ENCODE data around the gene ATP6V0A1. TPM values are rescaled to one million over a fixed set of nuclear protein-coding genes. Genes with fewer than 3 reads are reported as not detected.

Gene ATP6V0A1
- total and polyA plus RNA-seq, 2 donors from 2014 or later, result 108 to 110 TPM

DNA sequence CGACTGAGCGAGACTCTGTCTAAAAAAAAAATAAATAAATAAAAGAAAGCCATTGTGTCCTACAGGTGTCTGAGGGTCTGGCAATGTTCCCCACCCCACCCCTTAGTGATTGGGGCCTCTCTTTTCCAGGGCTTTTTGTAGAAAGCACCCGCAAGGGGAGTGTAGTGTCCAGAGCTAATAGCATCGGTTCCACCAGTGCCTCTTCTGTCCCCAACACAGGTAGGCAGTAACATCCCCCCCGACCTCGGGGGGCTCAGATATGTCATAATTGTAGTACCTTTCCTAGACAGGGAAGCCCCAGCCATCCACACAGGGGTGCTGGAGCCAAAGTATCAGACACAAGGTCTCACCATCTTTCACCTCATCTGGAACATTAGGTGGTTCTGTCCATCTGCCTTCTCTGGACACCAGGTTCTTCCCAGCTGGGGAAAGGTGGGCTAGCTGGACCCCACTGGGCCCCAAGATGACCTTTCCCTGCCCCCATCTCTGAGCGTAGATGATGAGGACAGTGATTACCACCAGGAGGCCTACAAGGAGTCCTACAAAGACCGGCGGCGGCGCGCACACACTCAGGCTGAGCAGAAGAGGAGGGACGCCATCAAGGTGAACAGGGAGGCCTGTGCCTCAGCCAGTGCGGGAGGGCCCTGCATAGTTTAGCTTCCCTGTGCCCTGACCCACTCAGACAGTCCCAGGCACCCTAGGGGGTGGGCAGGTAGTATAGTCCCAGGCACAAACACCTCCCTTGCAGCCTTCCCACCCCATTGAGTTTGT, 109.8 kb downstream of the ATP6V0A1 start:
- no peak for FAIRE-seq
- Histone ChIP-seq H3K9me3 (ENCODE audit: control insufficient read depth in 2 of 3, insufficient read depth in 1 of 3, low read length in 3 of 3) (no peaks in the 10 kb centered on the region), H3K4me1 (ENCODE audit: control insufficient read depth in 2 of 3, insufficient read depth in 2 of 3, low read depth in 1 of 3, low read length in 3 of 3) (peaks cover 0 to 27% (median 20%) of the 10 kb centered on the region in 3 donors), H3K4me3 (ENCODE audit: low read length in 3 of 3) (no peak overlapping the region), H3K27ac (ENCODE audit: low read depth in 2 of 2, low read length in 2 of 2) (no peak overlapping the region), H3K36me3 (ENCODE audit: control insufficient read depth in 2 of 3, insufficient read depth in 3 of 3, low read length in 3 of 3) (peaks cover 15 to 58% (median 42%) of the 10 kb centered on the region in 3 donors), H3K9ac (ENCODE audit: low read length in 3 of 3) (no peak overlapping the region), H3K27me3 (ENCODE audit: control insufficient read depth, insufficient read depth, low read length) (no peaks in the 10 kb centered on the region)
- TF ChIP-seq, protein P1, sequence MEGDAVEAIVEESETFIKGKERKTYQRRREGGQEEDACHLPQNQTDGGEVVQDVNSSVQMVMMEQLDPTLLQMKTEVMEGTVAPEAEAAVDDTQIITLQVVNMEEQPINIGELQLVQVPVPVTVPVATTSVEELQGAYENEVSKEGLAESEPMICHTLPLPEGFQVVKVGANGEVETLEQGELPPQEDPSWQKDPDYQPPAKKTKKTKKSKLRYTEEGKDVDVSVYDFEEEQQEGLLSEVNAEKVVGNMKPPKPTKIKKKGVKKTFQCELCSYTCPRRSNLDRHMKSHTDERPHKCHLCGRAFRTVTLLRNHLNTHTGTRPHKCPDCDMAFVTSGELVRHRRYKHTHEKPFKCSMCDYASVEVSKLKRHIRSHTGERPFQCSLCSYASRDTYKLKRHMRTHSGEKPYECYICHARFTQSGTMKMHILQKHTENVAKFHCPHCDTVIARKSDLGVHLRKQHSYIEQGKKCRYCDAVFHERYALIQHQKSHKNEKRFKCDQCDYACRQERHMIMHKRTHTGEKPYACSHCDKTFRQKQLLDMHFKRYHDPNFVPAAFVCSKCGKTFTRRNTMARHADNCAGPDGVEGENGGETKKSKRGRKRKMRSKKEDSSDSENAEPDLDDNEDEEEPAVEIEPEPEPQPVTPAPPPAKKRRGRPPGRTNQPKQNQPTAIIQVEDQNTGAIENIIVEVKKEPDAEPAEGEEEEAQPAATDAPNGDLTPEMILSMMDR (IDR thresholded peaks at IDR 0.05; ENCODE audit: borderline replicate concordance, extremely low read depth, insufficient read depth), result no peak
- peak in 1 of 5 donors; percentile 74 for DNase-seq
- intact Hi-C loops (cut with DNase I), result no loop called here

DNA sequence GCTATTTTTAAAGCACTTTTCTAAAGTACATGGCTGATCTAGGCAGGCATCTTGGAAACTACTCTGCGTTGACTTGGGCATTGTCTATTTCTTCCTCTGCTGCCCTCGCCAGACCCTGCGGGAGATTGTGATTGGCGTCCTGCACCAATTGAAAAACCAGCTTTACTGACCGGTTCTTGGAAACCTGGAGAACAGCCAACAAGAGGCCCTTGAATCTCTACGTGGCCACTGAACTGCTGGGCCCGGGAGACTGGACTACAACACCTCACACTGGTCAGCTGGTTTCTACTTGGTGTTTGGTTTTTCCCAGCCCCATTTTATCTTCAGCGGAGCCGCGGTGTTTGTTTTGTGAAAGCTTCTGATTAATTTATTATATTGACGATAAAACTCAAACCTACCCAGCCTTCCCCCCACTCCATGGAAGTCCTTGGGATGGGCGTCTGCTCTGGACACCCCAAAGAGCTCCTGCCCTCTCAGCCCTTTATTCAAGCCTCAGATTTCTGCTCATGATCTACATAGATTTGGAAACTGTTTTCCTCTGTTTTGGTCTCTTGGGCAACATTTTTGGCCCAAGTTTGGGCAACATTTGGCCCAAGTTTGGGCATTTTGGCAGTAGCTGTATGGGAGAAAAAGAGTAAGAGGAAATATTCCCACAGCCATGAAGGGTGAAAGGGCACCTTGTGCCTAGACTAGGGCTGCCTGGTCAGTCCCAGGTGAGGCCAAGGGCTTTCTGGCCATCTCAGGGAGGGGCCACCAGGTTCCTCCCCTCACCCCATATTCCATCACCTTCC, 113.0 kb downstream of the ATP6V0A1 start:
- Histone ChIP-seq H3K9me3 (ENCODE audit: control insufficient read depth in 2 of 3, insufficient read depth in 1 of 3, low read length in 3 of 3) (no peaks in the 10 kb centered on the region), H3K9ac (ENCODE audit: low read length in 3 of 3) (no peak overlapping the region), H3K4me1 (ENCODE audit: control insufficient read depth in 2 of 3, insufficient read depth in 2 of 3, low read depth in 1 of 3, low read length in 3 of 3) (peaks cover 0 to 6% (median 4%) of the 10 kb centered on the region in 3 donors), H3K27ac (ENCODE audit: low read depth in 2 of 2, low read length in 2 of 2) (no peak overlapping the region), H3K27me3 (ENCODE audit: control insufficient read depth, insufficient read depth, low read length) (no peaks in the 10 kb centered on the region), H3K36me3 (ENCODE audit: control insufficient read depth in 2 of 3, insufficient read depth in 3 of 3, low read length in 3 of 3) (peaks cover 10 to 55% (median 35%) of the 10 kb centered on the region in 3 donors), H3K4me3 (ENCODE audit: low read length in 3 of 3) (no peak overlapping the region)
- DNase-seq (no peak), FAIRE-seq (no peak)
- intact Hi-C loops (cut with DNase I), result loop anchor here (10.0 kb wide), 1 partner anchor 253 kb away; the partner anchor contains the start of gene BECN1
- TF ChIP-seq, protein P1 (IDR thresholded peaks at IDR 0.05; ENCODE audit: borderline replicate concordance, extremely low read depth, insufficient read depth), result no peak

Small RNAs within 50 kb of the gene (microRNA-seq; reads per million reads assigned to microRNA genes)
- gene MIR5010 (6.8 reads per million, percentile 13 among the genes with 10 or more reads in this experiment), gene MIR548AT (not detected)

Other genes starting within 250 kb of the ATP6V0A1 start
- 68.0 TPM for gene STAT5B, start 182.5 kb upstream of the ATP6V0A1 start, total RNA-seq
- 20.4 TPM for gene STAT5B, start 182.5 kb upstream of the ATP6V0A1 start, polyA plus RNA-seq (ENCODE audit: insufficient read depth, low read depth, low replicate concordance)
- 47.9 TPM for gene STAT5A, start 170.4 kb upstream of the ATP6V0A1 start, total RNA-seq
- gene STAT5A, start 170.4 kb upstream of the ATP6V0A1 start, polyA plus RNA-seq (ENCODE audit: insufficient read depth, low read depth, low replicate concordance), result 11.5 TPM
- gene STAT3, start 70.4 kb upstream of the ATP6V0A1 start, total RNA-seq, result 327 TPM
- 55.6 TPM for gene STAT3, start 70.4 kb upstream of the ATP6V0A1 start, polyA plus RNA-seq (ENCODE audit: insufficient read depth, low read depth, low replicate concordance)
- gene CAVIN1, start 35.6 kb upstream of the ATP6V0A1 start, total RNA-seq, result 204 TPM
- gene CAVIN1, start 35.6 kb upstream of the ATP6V0A1 start, polyA plus RNA-seq (ENCODE audit: insufficient read depth, low read depth, low replicate concordance), result 67.1 TPM
- 37.5 TPM for gene NAGLU, start 77.4 kb downstream of the ATP6V0A1 start, total RNA-seq
- 52.7 TPM for gene NAGLU, start 77.4 kb downstream of the ATP6V0A1 start, polyA plus RNA-seq (ENCODE audit: insufficient read depth, low read depth, low replicate concordance)
- gene HSD17B1, start 94.0 kb downstream of the ATP6V0A1 start, total RNA-seq, result 0.31 TPM
- gene HSD17B1, start 94.0 kb downstream of the ATP6V0A1 start, polyA plus RNA-seq (ENCODE audit: insufficient read depth, low read depth, low replicate concordance), result 3.3 TPM
- 71.9 TPM for gene COASY, start 103.3 kb downstream of the ATP6V0A1 start, total RNA-seq
- 145 TPM for gene COASY, start 103.3 kb downstream of the ATP6V0A1 start, polyA plus RNA-seq (ENCODE audit: insufficient read depth, low read depth, low replicate concordance)
- gene MLX, start 108.2 kb downstream of the ATP6V0A1 start, total RNA-seq, result 38.7 TPM
- gene MLX, start 108.2 kb downstream of the ATP6V0A1 start, polyA plus RNA-seq (ENCODE audit: insufficient read depth, low read depth, low replicate concordance), result 41.0 TPM
- gene PSMC3IP, start 118.9 kb downstream of the ATP6V0A1 start, total RNA-seq, result 5.8 TPM
- gene PSMC3IP, start 118.9 kb downstream of the ATP6V0A1 start, polyA plus RNA-seq (ENCODE audit: insufficient read depth, low read depth, low replicate concordance), result 3.6 TPM
- gene RETREG3, start 150.5 kb downstream of the ATP6V0A1 start, total RNA-seq, result 69.5 TPM
- gene RETREG3, start 150.5 kb downstream of the ATP6V0A1 start, polyA plus RNA-seq (ENCODE audit: insufficient read depth, low read depth, low replicate concordance), result 22.6 TPM
- 33.7 TPM for gene TUBG1, start 150.8 kb downstream of the ATP6V0A1 start, total RNA-seq
- gene TUBG1, start 150.8 kb downstream of the ATP6V0A1 start, polyA plus RNA-seq (ENCODE audit: insufficient read depth, low read depth, low replicate concordance), result 61.9 TPM
- gene TUBG2, start 200.4 kb downstream of the ATP6V0A1 start, total RNA-seq, result 19.9 TPM
- gene TUBG2, start 200.4 kb downstream of the ATP6V0A1 start, polyA plus RNA-seq (ENCODE audit: insufficient read depth, low read depth, low replicate concordance), result 39.9 TPM
- 21.2 TPM for gene PLEKHH3, start 218.1 kb downstream of the ATP6V0A1 start, total RNA-seq
- 23.2 TPM for gene PLEKHH3, start 218.1 kb downstream of the ATP6V0A1 start, polyA plus RNA-seq (ENCODE audit: insufficient read depth, low read depth, low replicate concordance)
- gene CCR10, start 223.0 kb downstream of the ATP6V0A1 start, total RNA-seq, result 1.4 TPM
- gene CCR10, start 223.0 kb downstream of the ATP6V0A1 start, polyA plus RNA-seq (ENCODE audit: insufficient read depth, low read depth, low replicate concordance), result 1.7 TPM
- gene CNTNAP1, start 223.7 kb downstream of the ATP6V0A1 start, total RNA-seq, result 9.1 TPM
- gene CNTNAP1, start 223.7 kb downstream of the ATP6V0A1 start, polyA plus RNA-seq (ENCODE audit: insufficient read depth, low read depth, low replicate concordance), result 1.4 TPM

Data from kidney (tissue), 14 donors.